Kidney epithelial cell (primary cell): ENCODE data around the gene STIL. TPM values are rescaled to one million over a fixed set of nuclear protein-coding genes. Genes with fewer than 3 reads are reported as not detected.

Experiments used
- DNase-seq: peaks from one replicate; pipeline ENCODE4 v3.0.0-alpha.2; 2010; ENCODE audit warnings: low read depth
- H3K27me3 ChIP-seq: 2 replicates; pipeline ENCODE4 v1.6.0; 2011; ENCODE audit warnings: low read length; ENCODE audit not compliant: control insufficient read depth, insufficient read depth
- H3K36me3 ChIP-seq: 2 replicates; pipeline ENCODE4 v1.5.1; 2011; ENCODE audit warnings: low read length; ENCODE audit not compliant: control insufficient read depth, insufficient read depth
- H3K4me3 ChIP-seq: 2 replicates; pipeline ENCODE4 v1.5.1; 2011; ENCODE audit warnings: low read depth, mild to moderate bottlenecking, control low read depth, low read length
- CTCF ChIP-seq: IDR thresholded peaks from 2 replicates; pipeline ENCODE4 v1.5.1; 2011; ENCODE audit warnings: mild to moderate bottlenecking, moderate library complexity, low read length, control low read depth, inconsistent platforms; ENCODE audit not compliant: insufficient read depth, poor library complexity, severe bottlenecking
- total RNA-seq: library from RNA; depleted of rRNA; stranded (reverse); fragments of >200 nt; gene quantifications from 2 replicates; pipeline ENCODE4 v1.2.3, GENCODE V29; 2015

The STIL gene
- total RNA-seq, 1 donor from 2014 or later = 5.5 TPM

- Histone ChIP-seq H3K36me3 (no peaks in the 10 kb centered on the region), H3K27me3 (no peaks in the 10 kb centered on the region), H3K4me3 (no peak overlapping the region)
- no peak for TF ChIP-seq CTCF
- no peak for DNase-seq
These were observed 100.5 kb downstream of the STIL start for GRCh38 chr1:47213230-47213963.

- TF ChIP-seq CTCF = no peak
These were observed 101.2 kb downstream of the STIL start for GRCh38 chr1:47212636-47213229.

DNA sequence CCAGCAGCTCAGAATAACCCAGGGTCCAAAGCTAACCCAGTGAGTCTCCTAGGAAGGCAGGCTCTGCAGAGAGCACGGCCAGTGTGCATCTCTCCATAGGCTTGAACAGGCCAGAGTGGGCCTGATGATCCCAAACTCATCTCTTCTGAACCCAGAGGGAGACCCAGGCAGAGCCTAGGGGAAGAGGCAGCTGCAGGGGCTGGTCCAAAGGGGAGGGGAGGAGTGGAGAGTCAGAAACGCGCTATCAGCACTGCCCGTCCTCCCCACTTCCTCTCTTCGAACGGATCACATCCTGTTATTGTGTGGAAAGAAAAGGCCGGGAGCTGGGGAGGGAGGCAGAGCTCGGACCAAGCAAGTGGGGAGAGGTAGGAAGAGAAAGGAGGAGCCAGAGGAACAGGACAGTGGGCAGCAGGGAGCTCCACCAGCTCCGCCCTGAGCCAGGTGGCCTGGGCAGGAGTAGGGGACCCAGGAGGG lies 102.1 kb downstream of the STIL start:
- H3K36me3 ChIP-seq = no peaks in the 10 kb centered on the region
- H3K4me3 ChIP-seq = no peak overlapping the region
- no peak for DNase-seq
- no peak for TF ChIP-seq CTCF
- no peaks in the 10 kb centered on the region for H3K27me3 ChIP-seq

More at GRCh38 chr1:47212636-47213229, 101.2 kb downstream of the STIL start:
- no peak overlapping the region for H3K4me3 ChIP-seq
- no peak for DNase-seq
- H3K27me3 ChIP-seq = no peaks in the 10 kb centered on the region
- H3K36me3 ChIP-seq = no peaks in the 10 kb centered on the region

DNA sequence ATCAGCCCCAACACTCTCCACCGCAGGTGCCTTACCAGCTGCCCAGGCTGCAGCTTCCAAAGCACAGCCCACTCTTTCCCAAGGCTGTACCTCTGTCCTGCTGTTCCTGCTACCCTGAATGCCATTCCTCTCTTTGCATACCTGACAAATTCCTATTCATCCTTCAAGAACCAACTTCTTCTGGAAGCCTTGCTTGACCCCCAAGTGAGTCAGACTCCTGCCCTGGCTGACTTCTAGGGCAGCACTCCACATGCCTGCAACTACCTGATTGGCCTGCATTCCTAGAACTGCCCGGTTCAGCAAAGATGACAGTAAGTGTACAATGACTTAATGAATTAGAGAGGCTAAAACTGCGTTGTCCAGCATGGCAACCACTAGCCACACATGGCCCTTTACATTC lies 103.3 kb downstream of the STIL start:
- H3K27me3 ChIP-seq = no peaks in the 10 kb centered on the region
- no peak for TF ChIP-seq CTCF
- DNase-seq = no peak
- H3K36me3 ChIP-seq = no peaks in the 10 kb centered on the region
- H3K4me3 ChIP-seq = no peak overlapping the region

GRCh38 chr1:47209725-47210325 lies 104.1 kb downstream of the STIL start:
- H3K27me3 ChIP-seq = no peaks in the 10 kb centered on the region
- no peak overlapping the region for H3K4me3 ChIP-seq
- no peak for DNase-seq
- TF ChIP-seq CTCF = no peak
- H3K36me3 ChIP-seq = no peaks in the 10 kb centered on the region
